H1 (cell line): ENCODE data around the gene WBP1. TPM values are rescaled to one million over a fixed set of nuclear protein-coding genes. Genes with fewer than 3 reads are reported as not detected.

Experiments used
- ASH2L ChIP-seq: fragments of 200-600, 300-600 bp; sonication (generic); IDR thresholded peaks from one replicate; pipeline ENCODE4 v1.7.1; 2017; ENCODE audit warnings: low read length
- CBX8 ChIP-seq: fragments of 300-800, 300-1000 bp; sonication (generic); IDR thresholded peaks from 2 replicates; pipeline ENCODE4 v1.7.1; 2016; ENCODE audit warnings: low read depth, low read length, borderline replicate concordance
- NRF1 ChIP-seq: IDR thresholded peaks from 2 replicates; pipeline ENCODE4 v1.6.1; 2011; ENCODE audit warnings: mild to moderate bottlenecking, low read depth, low read length, improper control_type of control experiment
- POLR2AphosphoS5 ChIP-seq: IDR thresholded peaks from 2 replicates; pipeline ENCODE4 v1.6.1; 2011; ENCODE audit warnings: low read depth, low read length
- POU5F1 ChIP-seq: IDR thresholded peaks from 2 replicates; pipeline ENCODE4 v1.6.1; 2011; ENCODE audit warnings: low read depth, mild to moderate bottlenecking, low read length, moderate library complexity
- SIN3A ChIP-seq, 2 experiments: IDR thresholded peaks in 1 of 2; conservative IDR thresholded peaks in 1 of 2; 2 replicates each; pipeline ENCODE4 v1.6.1; 2011 to 2012; ENCODE audit warnings: low read length in 2 of 2, improper control_type of control experiment in 1 of 2, low read depth in 1 of 2, mild to moderate bottlenecking in 1 of 2
- TEAD4 ChIP-seq: IDR thresholded peaks from 2 replicates; pipeline ENCODE4 v1.6.1; 2012; ENCODE audit warnings: low read depth, low read length, inconsistent platforms, mixed read lengths
- ZNF274 ChIP-seq: IDR thresholded peaks from 2 replicates; pipeline ENCODE4 v1.7.0; 2012; ENCODE audit warnings: low read length, borderline replicate concordance; ENCODE audit errors: extremely low read depth
- polyA plus RNA-seq, 7 experiments: library from polyadenylated mRNA; depleted of rRNA in 3 of 7; stranded (reverse) in 5 of 7; unstranded in 2 of 7; fragments of >200 nt in 5 of 7; fragments of 200-250 nt in 2 of 7; gene quantifications; 1 replicate in 5 of 7; 2 replicates in 1 of 7; 4 replicates in 1 of 7; pipeline versions ENCODE4 v1.2.1 to v1.2.3, GENCODE V29; 2011 to 2013; ENCODE audit warnings: missing spikeins in 2 of 7, mixed read lengths in 2 of 7
- total RNA-seq: library from RNA; stranded (reverse); fragmentation: NEBNext Ultra II Directional; extraction: Animal tissue kit (Norgen Biotek cat#: 25700); gene quantifications from 2 replicates; pipeline ENCODE4 v1.2.1, GENCODE V29; 2021
- TF ChIP-seq, protein P1 (sequence below): fragments of 300-600 bp; sonication (generic); IDR thresholded peaks from 2 replicates; pipeline ENCODE4 v1.7.1; 2012; ENCODE audit warnings: low read length, moderate library complexity, mild to moderate bottlenecking, inconsistent platforms; ENCODE audit not compliant: insufficient replicate concordance
- TF ChIP-seq, protein P2 (sequence below), 3 experiments: IDR thresholded peaks; 1 replicate in 2 of 3; 2 replicates in 1 of 3; pipeline versions ENCODE4 v1.5.1 to v1.6.1; 2011; ENCODE audit warnings: low read length in 3 of 3, mild to moderate bottlenecking in 3 of 3, inconsistent platforms in 2 of 3, low read depth in 1 of 3, moderate library complexity in 1 of 3; ENCODE audit not compliant: insufficient read depth in 1 of 3; ENCODE audit errors: control extremely low read depth in 1 of 3

Gene WBP1
- total and polyA plus RNA-seq, 2 of the 8 experiments (the other 6 are each of a cell fraction or from before 2014, with no cell fraction given): 57.2 to 190 TPM

DNA sequence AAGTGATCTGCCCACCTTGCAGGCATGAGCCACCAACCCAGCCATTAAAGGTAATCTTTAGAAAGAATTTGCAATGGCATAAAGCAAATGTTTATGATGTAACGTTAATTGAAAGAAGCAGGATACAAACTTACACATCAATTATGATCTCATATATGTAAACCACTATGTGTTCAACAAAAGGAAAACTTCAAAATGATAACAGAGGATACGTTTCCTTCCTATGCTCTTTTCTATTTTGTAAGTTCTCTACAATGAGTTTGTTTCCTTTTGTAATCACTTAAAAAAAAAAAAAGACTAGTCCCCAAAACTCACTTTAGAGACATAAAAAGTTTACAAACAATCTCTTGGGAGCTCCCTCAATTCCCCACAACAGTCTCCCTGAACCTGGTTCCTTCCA, 38.2 kb upstream of the WBP1 start (continued):
- TF ChIP-seq, protein P1, sequence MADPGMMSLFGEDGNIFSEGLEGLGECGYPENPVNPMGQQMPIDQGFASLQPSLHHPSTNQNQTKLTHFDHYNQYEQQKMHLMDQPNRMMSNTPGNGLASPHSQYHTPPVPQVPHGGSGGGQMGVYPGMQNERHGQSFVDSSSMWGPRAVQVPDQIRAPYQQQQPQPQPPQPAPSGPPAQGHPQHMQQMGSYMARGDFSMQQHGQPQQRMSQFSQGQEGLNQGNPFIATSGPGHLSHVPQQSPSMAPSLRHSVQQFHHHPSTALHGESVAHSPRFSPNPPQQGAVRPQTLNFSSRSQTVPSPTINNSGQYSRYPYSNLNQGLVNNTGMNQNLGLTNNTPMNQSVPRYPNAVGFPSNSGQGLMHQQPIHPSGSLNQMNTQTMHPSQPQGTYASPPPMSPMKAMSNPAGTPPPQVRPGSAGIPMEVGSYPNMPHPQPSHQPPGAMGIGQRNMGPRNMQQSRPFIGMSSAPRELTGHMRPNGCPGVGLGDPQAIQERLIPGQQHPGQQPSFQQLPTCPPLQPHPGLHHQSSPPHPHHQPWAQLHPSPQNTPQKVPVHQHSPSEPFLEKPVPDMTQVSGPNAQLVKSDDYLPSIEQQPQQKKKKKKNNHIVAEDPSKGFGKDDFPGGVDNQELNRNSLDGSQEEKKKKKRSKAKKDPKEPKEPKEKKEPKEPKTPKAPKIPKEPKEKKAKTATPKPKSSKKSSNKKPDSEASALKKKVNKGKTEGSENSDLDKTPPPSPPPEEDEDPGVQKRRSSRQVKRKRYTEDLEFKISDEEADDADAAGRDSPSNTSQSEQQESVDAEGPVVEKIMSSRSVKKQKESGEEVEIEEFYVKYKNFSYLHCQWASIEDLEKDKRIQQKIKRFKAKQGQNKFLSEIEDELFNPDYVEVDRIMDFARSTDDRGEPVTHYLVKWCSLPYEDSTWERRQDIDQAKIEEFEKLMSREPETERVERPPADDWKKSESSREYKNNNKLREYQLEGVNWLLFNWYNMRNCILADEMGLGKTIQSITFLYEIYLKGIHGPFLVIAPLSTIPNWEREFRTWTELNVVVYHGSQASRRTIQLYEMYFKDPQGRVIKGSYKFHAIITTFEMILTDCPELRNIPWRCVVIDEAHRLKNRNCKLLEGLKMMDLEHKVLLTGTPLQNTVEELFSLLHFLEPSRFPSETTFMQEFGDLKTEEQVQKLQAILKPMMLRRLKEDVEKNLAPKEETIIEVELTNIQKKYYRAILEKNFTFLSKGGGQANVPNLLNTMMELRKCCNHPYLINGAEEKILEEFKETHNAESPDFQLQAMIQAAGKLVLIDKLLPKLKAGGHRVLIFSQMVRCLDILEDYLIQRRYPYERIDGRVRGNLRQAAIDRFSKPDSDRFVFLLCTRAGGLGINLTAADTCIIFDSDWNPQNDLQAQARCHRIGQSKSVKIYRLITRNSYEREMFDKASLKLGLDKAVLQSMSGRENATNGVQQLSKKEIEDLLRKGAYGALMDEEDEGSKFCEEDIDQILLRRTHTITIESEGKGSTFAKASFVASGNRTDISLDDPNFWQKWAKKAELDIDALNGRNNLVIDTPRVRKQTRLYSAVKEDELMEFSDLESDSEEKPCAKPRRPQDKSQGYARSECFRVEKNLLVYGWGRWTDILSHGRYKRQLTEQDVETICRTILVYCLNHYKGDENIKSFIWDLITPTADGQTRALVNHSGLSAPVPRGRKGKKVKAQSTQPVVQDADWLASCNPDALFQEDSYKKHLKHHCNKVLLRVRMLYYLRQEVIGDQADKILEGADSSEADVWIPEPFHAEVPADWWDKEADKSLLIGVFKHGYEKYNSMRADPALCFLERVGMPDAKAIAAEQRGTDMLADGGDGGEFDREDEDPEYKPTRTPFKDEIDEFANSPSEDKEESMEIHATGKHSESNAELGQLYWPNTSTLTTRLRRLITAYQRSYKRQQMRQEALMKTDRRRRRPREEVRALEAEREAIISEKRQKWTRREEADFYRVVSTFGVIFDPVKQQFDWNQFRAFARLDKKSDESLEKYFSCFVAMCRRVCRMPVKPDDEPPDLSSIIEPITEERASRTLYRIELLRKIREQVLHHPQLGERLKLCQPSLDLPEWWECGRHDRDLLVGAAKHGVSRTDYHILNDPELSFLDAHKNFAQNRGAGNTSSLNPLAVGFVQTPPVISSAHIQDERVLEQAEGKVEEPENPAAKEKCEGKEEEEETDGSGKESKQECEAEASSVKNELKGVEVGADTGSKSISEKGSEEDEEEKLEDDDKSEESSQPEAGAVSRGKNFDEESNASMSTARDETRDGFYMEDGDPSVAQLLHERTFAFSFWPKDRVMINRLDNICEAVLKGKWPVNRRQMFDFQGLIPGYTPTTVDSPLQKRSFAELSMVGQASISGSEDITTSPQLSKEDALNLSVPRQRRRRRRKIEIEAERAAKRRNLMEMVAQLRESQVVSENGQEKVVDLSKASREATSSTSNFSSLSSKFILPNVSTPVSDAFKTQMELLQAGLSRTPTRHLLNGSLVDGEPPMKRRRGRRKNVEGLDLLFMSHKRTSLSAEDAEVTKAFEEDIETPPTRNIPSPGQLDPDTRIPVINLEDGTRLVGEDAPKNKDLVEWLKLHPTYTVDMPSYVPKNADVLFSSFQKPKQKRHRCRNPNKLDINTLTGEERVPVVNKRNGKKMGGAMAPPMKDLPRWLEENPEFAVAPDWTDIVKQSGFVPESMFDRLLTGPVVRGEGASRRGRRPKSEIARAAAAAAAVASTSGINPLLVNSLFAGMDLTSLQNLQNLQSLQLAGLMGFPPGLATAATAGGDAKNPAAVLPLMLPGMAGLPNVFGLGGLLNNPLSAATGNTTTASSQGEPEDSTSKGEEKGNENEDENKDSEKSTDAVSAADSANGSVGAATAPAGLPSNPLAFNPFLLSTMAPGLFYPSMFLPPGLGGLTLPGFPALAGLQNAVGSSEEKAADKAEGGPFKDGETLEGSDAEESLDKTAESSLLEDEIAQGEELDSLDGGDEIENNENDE: no peak
- TF ChIP-seq SIN3A (conservative IDR thresholded peaks at IDR 0.05 in 1 of 2, IDR thresholded peaks at IDR 0.05 in 1 of 2; ENCODE audit: low read depth in 1 of 2, low read length in 2 of 2) (no peak), TEAD4 (no peak), CBX8 (no peak), NRF1 (no peak), POU5F1 (no peak), POLR2AphosphoS5 (no peak), ASH2L (no peak), ZNF274 (no peak)
- TF ChIP-seq, protein P2, sequence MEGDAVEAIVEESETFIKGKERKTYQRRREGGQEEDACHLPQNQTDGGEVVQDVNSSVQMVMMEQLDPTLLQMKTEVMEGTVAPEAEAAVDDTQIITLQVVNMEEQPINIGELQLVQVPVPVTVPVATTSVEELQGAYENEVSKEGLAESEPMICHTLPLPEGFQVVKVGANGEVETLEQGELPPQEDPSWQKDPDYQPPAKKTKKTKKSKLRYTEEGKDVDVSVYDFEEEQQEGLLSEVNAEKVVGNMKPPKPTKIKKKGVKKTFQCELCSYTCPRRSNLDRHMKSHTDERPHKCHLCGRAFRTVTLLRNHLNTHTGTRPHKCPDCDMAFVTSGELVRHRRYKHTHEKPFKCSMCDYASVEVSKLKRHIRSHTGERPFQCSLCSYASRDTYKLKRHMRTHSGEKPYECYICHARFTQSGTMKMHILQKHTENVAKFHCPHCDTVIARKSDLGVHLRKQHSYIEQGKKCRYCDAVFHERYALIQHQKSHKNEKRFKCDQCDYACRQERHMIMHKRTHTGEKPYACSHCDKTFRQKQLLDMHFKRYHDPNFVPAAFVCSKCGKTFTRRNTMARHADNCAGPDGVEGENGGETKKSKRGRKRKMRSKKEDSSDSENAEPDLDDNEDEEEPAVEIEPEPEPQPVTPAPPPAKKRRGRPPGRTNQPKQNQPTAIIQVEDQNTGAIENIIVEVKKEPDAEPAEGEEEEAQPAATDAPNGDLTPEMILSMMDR (IDR thresholded peaks at IDR 0.05; ENCODE audit: control extremely low read depth in 1 of 3, insufficient read depth in 1 of 3, low read depth in 1 of 3, low read length in 3 of 3): no peak
